MCF 10A (cell line): ENCODE measurements around the gene PDIK1L. TPM values are rescaled to one million over a fixed set of nuclear protein-coding genes. Genes with fewer than 3 reads are reported as not detected.

ENCODE experiments used
- BruUV-seq: library from RNA; stranded (reverse); fragments of 400-500 nt; replicated peaks from 2 replicates; lab custom pipeline; 2021; lab: Mats Ljungman, UMichigan
- CTCF ChIA-PET: fragments of 300-600 bp; sonication (Branson Sonifier 250); formaldehyde crosslinking; extraction: SDS; loops from one replicate; lab custom pipeline; 2021; ENCODE audit warnings: antibody characterized with exemption, inconsistent platforms; lab: Yijun Ruan, JAX
- POLR2A ChIA-PET: fragments of 300-600, 350-650 bp; sonication (Branson Sonifier 250); formaldehyde crosslinking; extraction: SDS; loops from one replicate; lab custom pipeline; 2020; ENCODE audit warnings: antibody characterized with exemption, inconsistent platforms; lab: Yijun Ruan, JAX
- DNase-seq: peaks from one replicate; pipeline ENCODE4 v3.0.0-alpha.2; 2018; ENCODE audit not compliant: unreplicated experiment
- H3K27ac Mint-ChIP-seq: one replicate; pipeline ENCODE4 v1.8.0; 2022; ENCODE audit warnings: mild to moderate bottlenecking, low read depth, mixed read lengths; ENCODE audit not compliant: unreplicated experiment
- H3K27me3 Mint-ChIP-seq: one replicate; pipeline ENCODE4 v1.8.0; 2022; ENCODE audit warnings: mixed read lengths; ENCODE audit not compliant: insufficient read depth, unreplicated experiment
- H3K36me3 Mint-ChIP-seq: one replicate; pipeline ENCODE4 v1.8.0; 2022; ENCODE audit warnings: mild to moderate bottlenecking, moderate library complexity, mixed read lengths; ENCODE audit not compliant: insufficient read depth, unreplicated experiment
- H3K4me1 Mint-ChIP-seq: one replicate; pipeline ENCODE4 v1.8.0; 2022; ENCODE audit warnings: mixed read lengths; ENCODE audit not compliant: insufficient read depth, unreplicated experiment
- H3K4me3 Mint-ChIP-seq: one replicate; pipeline ENCODE4 v1.8.0; 2022; ENCODE audit warnings: mild to moderate bottlenecking, moderate library complexity, mixed read lengths; ENCODE audit not compliant: unreplicated experiment
- H3K9me3 Mint-ChIP-seq: one replicate; pipeline ENCODE4 v1.8.0; 2022; ENCODE audit warnings: mixed read lengths; ENCODE audit not compliant: unreplicated experiment
- intact Hi-C: fragments of 100-400 bp; cut with micrococcal nuclease; formaldehyde crosslinking; loops from 2 replicates; pipeline ENCODE4 v1.14.1; 2022
- total RNA-seq: library from RNA; stranded (reverse); gene quantifications from 2 replicates; pipeline ENCODE4 v1.2.3, GENCODE V29; 2022
- TF ChIP-seq, protein P1 (sequence below): fragments of 200-600 bp; IDR thresholded peaks from one replicate; pipeline ENCODE4 v1.8.0; 2022; ENCODE audit warnings: antibody characterized with exemption, mild to moderate bottlenecking; ENCODE audit not compliant: unreplicated experiment

The PDIK1L gene
- total RNA-seq, 1 experiment from 2014 or later, result 10.9 TPM

DNA sequence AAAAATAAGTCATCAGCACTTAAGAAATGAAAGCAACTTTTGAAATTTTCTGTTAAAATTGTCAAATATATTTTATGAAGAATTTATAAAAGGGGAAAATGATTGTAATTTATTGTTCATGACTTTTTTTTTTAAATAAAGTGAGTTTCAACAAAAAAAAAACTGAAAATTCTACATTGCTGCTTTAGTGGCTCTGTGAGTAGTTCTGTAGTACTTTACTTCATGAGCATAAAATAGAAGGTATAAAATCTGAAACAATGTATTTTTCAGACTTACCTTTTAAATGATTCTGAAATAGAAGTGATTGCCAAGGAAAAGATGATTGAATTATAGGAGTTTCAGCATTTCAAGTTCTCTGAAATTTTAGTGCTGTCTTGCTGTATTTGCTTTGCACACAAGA lies 13.8 kb downstream of the PDIK1L start:
- no peaks in the 10 kb centered on the region for H3K27me3 Mint-ChIP-seq
- peak overlapping the region; percentile 77 for H3K27ac Mint-ChIP-seq
- peaks cover 22% of the 10 kb centered on the region for H3K4me1 Mint-ChIP-seq
- TF ChIP-seq, protein P1, sequence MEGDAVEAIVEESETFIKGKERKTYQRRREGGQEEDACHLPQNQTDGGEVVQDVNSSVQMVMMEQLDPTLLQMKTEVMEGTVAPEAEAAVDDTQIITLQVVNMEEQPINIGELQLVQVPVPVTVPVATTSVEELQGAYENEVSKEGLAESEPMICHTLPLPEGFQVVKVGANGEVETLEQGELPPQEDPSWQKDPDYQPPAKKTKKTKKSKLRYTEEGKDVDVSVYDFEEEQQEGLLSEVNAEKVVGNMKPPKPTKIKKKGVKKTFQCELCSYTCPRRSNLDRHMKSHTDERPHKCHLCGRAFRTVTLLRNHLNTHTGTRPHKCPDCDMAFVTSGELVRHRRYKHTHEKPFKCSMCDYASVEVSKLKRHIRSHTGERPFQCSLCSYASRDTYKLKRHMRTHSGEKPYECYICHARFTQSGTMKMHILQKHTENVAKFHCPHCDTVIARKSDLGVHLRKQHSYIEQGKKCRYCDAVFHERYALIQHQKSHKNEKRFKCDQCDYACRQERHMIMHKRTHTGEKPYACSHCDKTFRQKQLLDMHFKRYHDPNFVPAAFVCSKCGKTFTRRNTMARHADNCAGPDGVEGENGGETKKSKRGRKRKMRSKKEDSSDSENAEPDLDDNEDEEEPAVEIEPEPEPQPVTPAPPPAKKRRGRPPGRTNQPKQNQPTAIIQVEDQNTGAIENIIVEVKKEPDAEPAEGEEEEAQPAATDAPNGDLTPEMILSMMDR, result no peak
- ChIA-PET POLR2A (interaction anchor here (0.8 to 9.0 kb wide), 8 partner anchors 7 to 113 kb away, joined by 3 to 190 read pairs (median 4); partner anchors contain the start of genes CEP85, PDIK1L and ZNF593), CTCF (interaction anchor here (0.6 to 5.3 kb wide), 3 partner anchors 17 to 42 kb away, joined by 3 to 39 read pairs (median 3); no protein-coding TSS in a partner anchor)
- H3K9me3 Mint-ChIP-seq, result no peaks in the 10 kb centered on the region
- intact Hi-C loops, result no loop called here
- no peaks in the 10 kb centered on the region for H3K36me3 Mint-ChIP-seq
- DNase-seq, result no peak
- no peak overlapping the region for H3K4me3 Mint-ChIP-seq
- no TSS peak for BruUV-seq

DNA sequence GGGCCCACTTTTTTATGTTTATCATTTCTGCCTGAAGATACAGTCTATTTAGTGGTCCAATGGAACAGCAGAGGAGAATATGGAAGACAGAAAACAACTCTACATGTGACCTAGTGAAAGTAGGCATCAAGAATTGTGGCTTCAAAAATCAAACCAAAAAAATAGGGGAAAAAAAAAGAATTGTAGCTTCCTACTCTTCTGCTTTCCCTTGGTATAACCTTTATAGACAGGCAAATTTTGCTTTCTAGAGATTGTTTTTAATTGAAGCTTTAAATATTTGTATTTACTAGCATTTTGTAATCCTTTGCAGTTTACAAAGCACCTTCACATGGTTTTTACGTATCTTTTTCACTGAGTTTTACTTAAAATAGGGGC lies 14.3 kb downstream of the PDIK1L start:
- intact Hi-C loops, result no loop called here
- Mint-ChIP-seq H3K4me1 (peaks cover 22% of the 10 kb centered on the region), H3K27ac (peak overlapping the region; percentile 84), H3K27me3 (no peaks in the 10 kb centered on the region), H3K4me3 (no peak overlapping the region), H3K9me3 (no peaks in the 10 kb centered on the region), H3K36me3 (no peaks in the 10 kb centered on the region)
- POLR2A ChIA-PET, result interaction anchor here (0.8 to 9.0 kb wide), 9 partner anchors 8 to 112 kb away, joined by 3 to 190 read pairs (median 5); partner anchors contain the start of genes CEP85, PDIK1L and ZNF593
- BruUV-seq, result TSS peak; percentile 96
- CTCF ChIA-PET, result interaction anchor here (0.6 to 3.6 kb wide), 4 partner anchors 18 to 154 kb away, joined by 3 to 27 read pairs (median 4); partner anchors contain the start of gene SH3BGRL3
- TF ChIP-seq, protein P1, result no peak
- DNase-seq, result no peak

DNA sequence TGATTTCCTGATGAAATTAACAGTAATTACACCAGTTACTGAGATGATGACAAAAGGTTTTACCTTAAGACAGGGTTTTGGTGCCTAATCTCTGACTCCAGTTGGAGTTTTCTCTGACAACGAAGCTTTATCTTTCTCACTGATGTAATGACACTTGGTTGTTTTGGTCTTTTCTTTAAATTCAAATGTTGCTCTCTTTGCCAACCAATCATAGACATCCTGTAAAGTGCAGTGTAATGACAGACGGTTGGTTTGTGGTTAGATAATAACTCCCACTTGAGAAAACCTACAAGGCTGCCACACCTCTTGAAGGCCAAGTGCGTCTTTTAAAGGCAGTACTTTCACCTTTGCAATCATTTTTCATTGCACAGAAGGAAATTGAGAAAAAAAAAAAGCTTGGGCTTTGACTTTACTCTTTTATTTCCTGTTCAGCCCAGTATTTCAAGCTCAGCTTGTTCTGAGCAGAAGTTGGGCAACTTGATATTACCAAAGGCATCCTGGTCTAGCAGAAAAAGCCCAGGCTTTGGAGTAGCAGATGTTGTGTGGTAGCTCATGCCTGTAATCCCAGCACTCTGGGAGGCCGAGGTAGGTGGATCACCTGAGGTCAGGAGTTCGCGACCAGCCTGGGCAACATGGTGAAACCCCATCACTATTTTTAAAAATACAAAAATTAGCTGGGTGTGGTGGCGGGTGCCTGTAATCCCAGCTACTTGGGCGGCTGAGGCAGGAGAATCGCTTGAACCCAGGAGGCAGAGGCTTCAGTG lies 14.9 kb downstream of the PDIK1L start:
- no peaks in the 10 kb centered on the region for H3K27me3 Mint-ChIP-seq
- ChIA-PET POLR2A (interaction anchor here (0.6 to 9.0 kb wide), 15 partner anchors 9 to 1608 kb away, joined by 3 to 190 read pairs (median 3); partner anchors contain the start of genes CEP85 and PDIK1L), CTCF (interaction anchor here (0.6 to 3.6 kb wide), 14 partner anchors 13 to 1307 kb away, joined by 3 to 27 read pairs (median 4); partner anchors contain the start of gene SH3BGRL3)
- TF ChIP-seq, protein P1, result no peak
- H3K36me3 Mint-ChIP-seq, result no peaks in the 10 kb centered on the region
- H3K4me1 Mint-ChIP-seq, result peaks cover 22% of the 10 kb centered on the region
- BruUV-seq, result TSS peak; percentile 58
- peak overlapping the region; percentile 12 for H3K4me3 Mint-ChIP-seq
- H3K9me3 Mint-ChIP-seq, result no peaks in the 10 kb centered on the region
- intact Hi-C loops, result no loop called here
- H3K27ac Mint-ChIP-seq, result peak overlapping the region; percentile 84
- DNase-seq, result peak; percentile 76
